GM18505 (cell line): ENCODE measurements around the gene RAF1.
"Not testable (repeated sequence)": the region's sequence is repeated elsewhere in the genome, so short reads cannot be mapped to it uniquely, and the experiment has no call there.

Experiments used
- ATAC-seq: cut with Tn5 transposase; IDR thresholded peaks from one replicate; pipeline ENCODE4 v1.9.1; 2021; ENCODE audit not compliant: unreplicated experiment
- POLR2A ChIP-seq: IDR thresholded peaks from 4 replicates; pipeline ENCODE4 v1.6.1; 2011; ENCODE audit warnings: borderline replicate concordance; ENCODE audit not compliant: insufficient read depth, insufficient read length; ENCODE audit errors: extremely low read depth

Gene RAF1

GRCh38 chr3:12545473-12545791, 118.5 kb downstream of the RAF1 start, which contains the start of gene MKRN2OS:
Gene MKRN2OS (minus strand): TSS chr3:12545499. CDS start chr3:12545464, 35 bp downstream.
- ATAC-seq, result no peak
- TF ChIP-seq POLR2A, result no peak

- ATAC-seq, result no peak
- TF ChIP-seq POLR2A, result no peak
Observed at GRCh38 chr3:12544652-12545472, 119.1 kb downstream of the RAF1 start.

DNA sequence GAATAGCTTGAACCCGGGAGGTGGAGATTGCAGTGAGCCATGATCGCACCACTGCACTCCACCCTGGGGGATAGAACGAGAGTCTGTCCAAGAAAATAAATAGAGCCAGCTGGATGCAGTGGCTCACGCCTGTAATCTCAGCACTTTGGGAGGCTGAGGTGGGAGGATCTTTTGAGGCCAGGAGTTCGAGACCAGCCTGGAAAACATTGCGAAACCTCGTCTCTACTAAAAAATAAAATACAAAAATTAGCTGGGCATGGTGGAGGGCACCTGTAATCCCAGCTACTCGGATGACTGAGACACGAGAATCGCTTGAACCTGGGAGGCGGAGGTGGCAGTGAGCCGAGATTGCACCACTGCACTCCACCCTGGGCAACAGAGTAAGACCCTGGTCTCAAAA, 120.4 kb downstream of the RAF1 start:
- not testable (repeated sequence) for ATAC-seq

DNA sequence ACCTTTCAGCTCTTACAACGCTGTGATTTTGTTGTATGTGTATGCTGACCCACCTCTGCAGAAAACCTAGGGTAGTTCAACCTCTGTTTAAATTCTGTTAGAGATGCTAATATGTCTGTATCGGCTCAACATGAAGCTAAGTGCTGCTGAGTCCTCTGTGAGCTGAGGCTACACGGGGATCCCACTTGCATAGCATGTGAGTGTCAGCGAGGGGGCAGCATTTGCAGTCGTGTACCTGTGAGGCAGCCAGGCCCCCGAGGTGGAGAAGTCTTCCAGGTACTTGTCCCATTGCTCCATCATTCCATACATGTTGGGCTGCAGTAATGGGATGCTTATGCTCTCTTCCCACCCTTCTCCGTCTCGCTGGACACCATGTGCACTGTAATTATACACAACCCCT, 122.3 kb downstream of the RAF1 start:
- TF ChIP-seq POLR2A, result no peak
- ATAC-seq, result no peak

GRCh38 chr3:12536423-12536822, 127.5 kb downstream of the RAF1 start:
- TF ChIP-seq POLR2A, result no peak
- ATAC-seq, result no peak
